Adrenal gland (tissue), 12 donors: Measurements from ENCODE around the gene UNC93B1. TPM values are rescaled to one million over a fixed set of nuclear protein-coding genes. Genes with fewer than 3 reads are reported as not detected.

Source experiments
- DNase-seq, 7 donors: peaks; one replicate each; pipeline ENCODE4 v3.0.0-alpha.2; 2019 to 2020
- H3K27ac ChIP-seq, 5 donors: fragments of 200-600 bp; sonication (generic) in 4 of 5; 1 replicate in 3 of 5; 2 replicates in 2 of 5; pipeline versions ENCODE4 v1.5.1 to v1.8.0; 2016 to 2020; ENCODE audit warnings: mild to moderate bottlenecking in 1 of 5
- H3K27me3 ChIP-seq: fragments of 200-600 bp; 2 replicates; pipeline ENCODE4 v1.8.0; 2021
- H3K36me3 ChIP-seq, 2 donors: fragments of 200-600 bp; replicated peaks in 1 of 2; 1 replicate in 1 of 2; 2 replicates in 1 of 2; pipeline versions ENCODE4 v1.5.1 to v1.8.0; 2018 to 2022
- H3K4me1 ChIP-seq, 2 donors: fragments of 200-600 bp; replicated peaks in 1 of 2; 1 replicate in 1 of 2; 2 replicates in 1 of 2; pipeline versions ENCODE4 v1.5.1 to v1.8.0; 2018 to 2021
- H3K4me3 ChIP-seq, 4 donors: fragments of 200-600 bp; sonication (generic) in 3 of 4; one replicate each; pipeline ENCODE4 v1.5.1; 2016 to 2018
- H3K9me3 ChIP-seq, 3 donors: fragments of 200-600 bp; sonication (generic) in 1 of 3; replicated peaks in 1 of 3; 1 replicate in 2 of 3; 2 replicates in 1 of 3; pipeline versions ENCODE4 v1.5.1 to v1.8.0; 2016 to 2021
- CTCF ChIP-seq, 6 experiments: fragments of 450-650 bp in 4 of 6; fragments of 200-600 bp in 2 of 6; sonication (generic) in 1 of 6; IDR thresholded peaks; 1 replicate in 5 of 6; 2 replicates in 1 of 6; pipeline versions ENCODE4 v1.5.1 to v1.8.0; 2016 to 2021; ENCODE audit warnings: antibody characterized with exemption in 6 of 6, mild to moderate bottlenecking in 2 of 6, moderate library complexity in 1 of 6
- POLR2A ChIP-seq, 2 donors: fragments of 450-650 bp; IDR thresholded peaks; one replicate each; pipeline ENCODE4 v1.6.1; 2017; ENCODE audit warnings: antibody characterized with exemption in 2 of 2, mild to moderate bottlenecking in 2 of 2, moderate library complexity in 1 of 2
- WGBS, 4 donors: extraction: QIAGEN DNeasy Blood & Tissue Kit in 2 of 4; methylation state at CpG; one replicate each; pipeline versions ENCODE4 v1.1.5 to v1.1.7; 2013 to 2017; 5-methylcytosine and 5-hydroxymethylcytosine counted together
- intact Hi-C, 2 donors: fragments of 100-400 bp; cut with DNase I; formaldehyde crosslinking; loops; one replicate each; pipeline versions ENCODE4 v1.14.1 to v1.15.0; 2022 to 2023
- polyA plus RNA-seq, 3 donors: library from polyadenylated mRNA; stranded (reverse); fragments of 200-250 nt in 2 of 3; fragments of 350-450 nt in 1 of 3; fragmentation: Illumina TruSeq in 1 of 3; extraction: RNeasy Lipid Tissue Mini Kit (QIAGEN cat#74804) in 1 of 3; gene quantifications; one replicate each; pipeline ENCODE4 v1.2.3, GENCODE V29; 2013 to 2014
- total RNA-seq, 9 donors: library from RNA; depleted of rRNA in 4 of 9; stranded (reverse); fragments of >200 nt in 4 of 9; fragments of 120-200 nt in 1 of 9; fragmentation: NEBNext Ultra II Directional in 1 of 9; extraction: Animal tissue kit (Norgen Biotek cat#: 25700) in 1 of 9; gene quantifications; one replicate each; pipeline versions ENCODE4 v1.1.0 to v1.2.4, GENCODE V29; 2013 to 2023
- donor health status: healthy with polysubstance abuse.
- donor health status: Bipolar disorder and iron deficiency.
- donor health status: DM: yes; HTN: yes; CAD: no.
- donor health status: DM: no; HTN: no; CAD: no.
- donor health status: DM: no; HTN: no; CAD: no.
- donor health status: DM: yes; HTN: yes; CAD: no.

Gene UNC93B1
- total and polyA plus RNA-seq, 12 donors: 4.3 to 81.2 (median 57.3) TPM

GRCh38 chr11:68042219-68043028, 38.5 kb upstream of the UNC93B1 start:
- Histone ChIP-seq H3K36me3 (peaks cover 0 to 54% of the 10 kb centered on the region in 2 donors), H3K27ac (peak overlapping the region; percentile 53 to 97 (median 92)), H3K27me3 (no peaks in the 10 kb centered on the region), H3K4me3 (no peak overlapping the region), H3K9me3 (no peaks in the 10 kb centered on the region), H3K4me1 (peaks cover 47 to 56% of the 10 kb centered on the region in 2 donors)
- intact Hi-C loops: loop anchor here in 1 of 2 donors (10.0 kb wide), 1 partner anchor 162 kb away; no protein-coding TSS in a partner anchor
- TF ChIP-seq POLR2A (IDR thresholded peaks at IDR 0.05) (no peak), CTCF (IDR thresholded peaks at IDR 0.05) (no peak)
- WGBS, 4 donors: 79 to 90% (median 82%) methylated on average over 1 to 27 of the region's 27 CpGs
- DNase-seq: peak in 6 of 7 donors; percentile 15 to 46 (median 26)

- DNase-seq: peak in 2 of 7 donors; percentile 2 to 24
Observed at GRCh38 chr11:68041617-68042218, 37.8 kb upstream of the UNC93B1 start.

GRCh38 chr11:68040957-68041591, 37.2 kb upstream of the UNC93B1 start:
- DNase-seq: peak in 3 of 7 donors; percentile 32 to 46 (median 37)
- Histone ChIP-seq H3K27me3 (no peaks in the 10 kb centered on the region), H3K4me1 (peaks cover 51 to 69% of the 10 kb centered on the region in 2 donors), H3K4me3 (peak overlapping the region in 3 of 4 donors; percentile 33 to 95 (median 60)), H3K27ac (peak overlapping the region; percentile 78 to 97 (median 92)), H3K36me3 (peaks cover 0 to 45% of the 10 kb centered on the region in 2 donors), H3K9me3 (no peaks in the 10 kb centered on the region)
- intact Hi-C loops: loop anchor here in 1 of 2 donors (10.0 kb wide), 1 partner anchor 164 kb away; no protein-coding TSS in a partner anchor
- TF ChIP-seq POLR2A (IDR thresholded peaks at IDR 0.05): no peak
- TF ChIP-seq CTCF (IDR thresholded peaks at IDR 0.05): no peak
- WGBS, 4 donors: 17 to 67% (median 60%) methylated on average over 6 to 23 of the region's 23 CpGs

More at GRCh38 chr11:68041617-68042218, 37.8 kb upstream of the UNC93B1 start:
- Histone ChIP-seq H3K27me3 (no peaks in the 10 kb centered on the region), H3K36me3 (peaks cover 0 to 52% of the 10 kb centered on the region in 2 donors), H3K27ac (peak overlapping the region in 4 of 5 donors; percentile 78 to 97 (median 94)), H3K4me1 (peaks cover 51 to 63% of the 10 kb centered on the region in 2 donors), H3K9me3 (no peaks in the 10 kb centered on the region), H3K4me3 (no peak overlapping the region)
- intact Hi-C loops: loop anchor here in 1 of 2 donors (10.0 kb wide), 1 partner anchor 163 kb away; no protein-coding TSS in a partner anchor
- TF ChIP-seq POLR2A (IDR thresholded peaks at IDR 0.05) (no peak), CTCF (IDR thresholded peaks at IDR 0.05) (no peak)
- 69 to 84% (median 83%) methylated on average over 6 to 12 of the region's 12 CpGs for WGBS, 4 donors
